RWPE2 (cell line): ENCODE data around the gene CD82.

Experiments used
- ATAC-seq: fragments of 200-7000 bp; cut with Tn5 transposase; 3 replicates; pipeline ENCODE4 v1.9.1; 2021; ENCODE audit warnings: low read depth
- DNase-seq: peaks from one replicate; pipeline ENCODE4 v3.0.0-alpha.2; 2020; ENCODE audit warnings: low spot score
- H3K27ac ChIP-seq: fragments of 450-650 bp; 2 replicates; pipeline ENCODE4 v1.5.1; 2017; ENCODE audit warnings: mild to moderate bottlenecking; ENCODE audit not compliant: poor library complexity, severe bottlenecking
- H3K27me3 ChIP-seq: fragments of 250-450 bp; sonication (Bioruptor Pico); 2 replicates; pipeline ENCODE4 v1.5.1; 2021; ENCODE audit warnings: mild to moderate bottlenecking, moderate library complexity; ENCODE audit not compliant: insufficient read depth, poor library complexity, severe bottlenecking
- H3K36me3 ChIP-seq: fragments of 250-450 bp; sonication (Bioruptor Pico); 2 replicates; pipeline ENCODE4 v1.5.1; 2020; ENCODE audit warnings: low read depth, mild to moderate bottlenecking, moderate library complexity
- H3K4me1 ChIP-seq: fragments of 250-450 bp; sonication (Bioruptor Pico); 2 replicates; pipeline ENCODE4 v1.5.1; 2021; ENCODE audit warnings: mild to moderate bottlenecking, moderate library complexity; ENCODE audit not compliant: insufficient read depth, poor library complexity, severe bottlenecking
- H3K4me3 ChIP-seq: fragments of 250-450 bp; sonication (Bioruptor Pico); 2 replicates; pipeline ENCODE4 v1.5.1; 2021; ENCODE audit warnings: mild to moderate bottlenecking, moderate library complexity; ENCODE audit not compliant: severe bottlenecking
- H3K9me3 ChIP-seq: fragments of 250-450 bp; sonication (Bioruptor Pico); 2 replicates; pipeline ENCODE4 v1.5.1; 2021; ENCODE audit warnings: mild to moderate bottlenecking, moderate library complexity; ENCODE audit not compliant: severe bottlenecking
- CTCF ChIP-seq: fragments of 450-650 bp; IDR thresholded peaks from one replicate; pipeline ENCODE4 v1.5.1; 2017; ENCODE audit warnings: mild to moderate bottlenecking, moderate library complexity; ENCODE audit not compliant: poor library complexity, severe bottlenecking

The CD82 gene

GRCh38 chr11:44519989-44520737 is 45.3 kb upstream of the CD82 start:
- no peak for ATAC-seq
- H3K4me3 ChIP-seq: no peak overlapping the region
- no peaks in the 10 kb centered on the region for H3K36me3 ChIP-seq

GRCh38 chr11:44521148-44521547 is 44.3 kb upstream of the CD82 start:
- Histone ChIP-seq H3K4me1 (no peaks in the 10 kb centered on the region), H3K27ac (no peak overlapping the region), H3K36me3 (no peaks in the 10 kb centered on the region), H3K4me3 (no peak overlapping the region), H3K9me3 (no peaks in the 10 kb centered on the region), H3K27me3 (no peaks in the 10 kb centered on the region)
- no peak for DNase-seq
- TF ChIP-seq CTCF: no peak
- no peak for ATAC-seq

More at GRCh38 chr11:44519989-44520737, 45.3 kb upstream of the CD82 start:
- H3K9me3 ChIP-seq: no peaks in the 10 kb centered on the region
- no peak for TF ChIP-seq CTCF
- H3K4me1 ChIP-seq: no peaks in the 10 kb centered on the region
- no peaks in the 10 kb centered on the region for H3K27me3 ChIP-seq
- no peak overlapping the region for H3K27ac ChIP-seq
- no peak for DNase-seq

- Histone ChIP-seq H3K27me3 (no peaks in the 10 kb centered on the region), H3K27ac (no peak overlapping the region), H3K4me1 (no peaks in the 10 kb centered on the region), H3K9me3 (no peaks in the 10 kb centered on the region), H3K4me3 (no peak overlapping the region), H3K36me3 (no peaks in the 10 kb centered on the region)
- no peak for DNase-seq
- TF ChIP-seq CTCF: no peak
- no peak for ATAC-seq
These were observed 43.2 kb upstream of the CD82 start for GRCh38 chr11:44522294-44522693.

GRCh38 chr11:44524346-44524745 is 41.1 kb upstream of the CD82 start:
- TF ChIP-seq CTCF: no peak
- ATAC-seq: no peak
- Histone ChIP-seq H3K27me3 (no peaks in the 10 kb centered on the region), H3K36me3 (no peaks in the 10 kb centered on the region), H3K4me1 (no peaks in the 10 kb centered on the region), H3K9me3 (no peaks in the 10 kb centered on the region), H3K4me3 (no peak overlapping the region), H3K27ac (no peak overlapping the region)
- no peak for DNase-seq

GRCh38 chr11:44524751-44525201 is 40.7 kb upstream of the CD82 start:
- TF ChIP-seq CTCF: no peak
- DNase-seq: no peak
- H3K4me3 ChIP-seq: no peak overlapping the region
- H3K27ac ChIP-seq: no peak overlapping the region
- no peaks in the 10 kb centered on the region for H3K27me3 ChIP-seq
- no peaks in the 10 kb centered on the region for H3K4me1 ChIP-seq
- H3K9me3 ChIP-seq: no peaks in the 10 kb centered on the region
- H3K36me3 ChIP-seq: no peaks in the 10 kb centered on the region
- ATAC-seq: no peak
